NCI-H345 (cell line): Measurements from ENCODE around the gene RIPK3.
A peak's percentile ranks its signal among the peaks of the same experiment; 100 is the strongest.

Experiments
- DNase-seq: peaks from one replicate; lab custom pipeline; 2025; lab: John Stamatoyannopoulos, UW

The RIPK3 gene

GRCh38 chr14:24321212-24321975 lies 18.4 kb downstream of the RIPK3 start:
- DNase-seq = no peak

GRCh38 chr14:24317141-24317928 lies 22.5 kb downstream of the RIPK3 start:
- no peak for DNase-seq

GRCh38 chr14:24316597-24316950 lies 23.2 kb downstream of the RIPK3 start:
- peak; percentile 33 for DNase-seq

- DNase-seq = peak; percentile 33
Observed at GRCh38 chr14:24315807-24316596, 23.8 kb downstream of the RIPK3 start.

- DNase-seq = no peak
Observed at GRCh38 chr14:24315243-24315806, 24.5 kb downstream of the RIPK3 start.

GRCh38 chr14:24314377-24315193 lies 25.2 kb downstream of the RIPK3 start:
- no peak for DNase-seq

- DNase-seq = no peak
Observed at GRCh38 chr14:24313913-24314312, 25.9 kb downstream of the RIPK3 start.

GRCh38 chr14:24312736-24313507 lies 26.9 kb downstream of the RIPK3 start:
- DNase-seq = no peak

GRCh38 chr14:24311837-24312615 lies 27.8 kb downstream of the RIPK3 start:
- no peak for DNase-seq

GRCh38 chr14:24310646-24311604 lies 28.9 kb downstream of the RIPK3 start, which contains the start of gene LTB4R:
Gene LTB4R (plus strand): TSS chr14:24311502. CDS start chr14:24315652, 4,150 bp downstream.
- no peak for DNase-seq

GRCh38 chr14:24310265-24310645 lies 29.5 kb downstream of the RIPK3 start:
- no peak for DNase-seq

GRCh38 chr14:24309538-24310264 lies 30.1 kb downstream of the RIPK3 start, which contains the start of gene LTB4R2:
Gene LTB4R2 (plus strand): TSS chr14:24310140. CDS start chr14:24310665, 525 bp downstream.
- no peak for DNase-seq

- DNase-seq = no peak
Observed at GRCh38 chr14:24308342-24309124, 31.3 kb downstream of the RIPK3 start.

- peak; percentile 45 for DNase-seq
Observed at GRCh38 chr14:24307575-24308341, 32.0 kb downstream of the RIPK3 start, which contains the start of gene CIDEB. Gene CIDEB (minus strand): TSS chr14:24307977. CDS start chr14:24307858, 119 bp downstream.

GRCh38 chr14:24307156-24307574 lies 32.6 kb downstream of the RIPK3 start:
- no peak for DNase-seq

GRCh38 chr14:24304019-24304387 lies 35.8 kb downstream of the RIPK3 start:
- DNase-seq = no peak
